Endothelial cell of hepatic sinusoid (primary cell): ENCODE data around the gene SSH2.

Source experiments
- in situ Hi-C: cut with HindIII; loops from 2 replicates; pipeline ENCODE4 v1.10.0; 2017; ENCODE audit warnings: low sequenced_read_pairs

SSH2 gene

GRCh38 chr17:29844339-29845048, 85.5 kb downstream of the SSH2 start:
- in situ Hi-C loops: no loop called here

- in situ Hi-C loops: no loop called here
Observed at GRCh38 chr17:29840884-29841283, 89.1 kb downstream of the SSH2 start.

- in situ Hi-C loops: no loop called here
Observed at GRCh38 chr17:29839656-29840055, 90.4 kb downstream of the SSH2 start.

GRCh38 chr17:29838961-29839360, 91.1 kb downstream of the SSH2 start:
- in situ Hi-C loops: no loop called here

- in situ Hi-C loops: no loop called here
Observed at GRCh38 chr17:29837531-29837930, 92.5 kb downstream of the SSH2 start.

GRCh38 chr17:29836643-29837042, 93.4 kb downstream of the SSH2 start:
- in situ Hi-C loops: no loop called here

GRCh38 chr17:29835435-29836351, 94.3 kb downstream of the SSH2 start:
- in situ Hi-C loops: no loop called here

- in situ Hi-C loops: no loop called here
Observed at GRCh38 chr17:29833801-29834200, 96.2 kb downstream of the SSH2 start.

- in situ Hi-C loops: no loop called here
Observed at GRCh38 chr17:29828676-29829284, 101.2 kb downstream of the SSH2 start.

- in situ Hi-C loops: no loop called here
Observed at GRCh38 chr17:29827179-29827578, 102.8 kb downstream of the SSH2 start.

- in situ Hi-C loops: no loop called here
Observed at GRCh38 chr17:29826114-29826692, 103.8 kb downstream of the SSH2 start.

GRCh38 chr17:29825604-29826003, 104.4 kb downstream of the SSH2 start:
- in situ Hi-C loops: no loop called here

- in situ Hi-C loops: no loop called here
Observed at GRCh38 chr17:29821897-29822296, 108.1 kb downstream of the SSH2 start.

GRCh38 chr17:29820425-29820824, 109.6 kb downstream of the SSH2 start:
- in situ Hi-C loops: no loop called here

- in situ Hi-C loops: loop anchor here (5.0 kb wide), 1 partner anchor 105 kb away; no protein-coding TSS in a partner anchor
Observed at GRCh38 chr17:29807520-29808361, 122.3 kb downstream of the SSH2 start.

- in situ Hi-C loops: no loop called here
Observed at GRCh38 chr17:29802246-29802645, 127.8 kb downstream of the SSH2 start.

GRCh38 chr17:29800457-29800856, 129.6 kb downstream of the SSH2 start:
- in situ Hi-C loops: no loop called here

GRCh38 chr17:29796652-29797051, 133.4 kb downstream of the SSH2 start:
- in situ Hi-C loops: no loop called here

- in situ Hi-C loops: no loop called here
Observed at GRCh38 chr17:29793501-29793900, 136.5 kb downstream of the SSH2 start.

GRCh38 chr17:29791336-29792080, 138.5 kb downstream of the SSH2 start:
- in situ Hi-C loops: no loop called here
